CD1c-positive myeloid dendritic cell (primary cell): ENCODE measurements around the gene PLEKHO1.
"Not testable (repeated sequence)": the region's sequence is repeated elsewhere in the genome, so short reads cannot be mapped to it uniquely, and the experiment has no call there.

ENCODE experiments used
- DNase-seq: peaks from one replicate; pipeline ENCODE4 v3.0.0-alpha.2; 2016; ENCODE audit errors: extremely low spot score

Gene PLEKHO1, protein sequence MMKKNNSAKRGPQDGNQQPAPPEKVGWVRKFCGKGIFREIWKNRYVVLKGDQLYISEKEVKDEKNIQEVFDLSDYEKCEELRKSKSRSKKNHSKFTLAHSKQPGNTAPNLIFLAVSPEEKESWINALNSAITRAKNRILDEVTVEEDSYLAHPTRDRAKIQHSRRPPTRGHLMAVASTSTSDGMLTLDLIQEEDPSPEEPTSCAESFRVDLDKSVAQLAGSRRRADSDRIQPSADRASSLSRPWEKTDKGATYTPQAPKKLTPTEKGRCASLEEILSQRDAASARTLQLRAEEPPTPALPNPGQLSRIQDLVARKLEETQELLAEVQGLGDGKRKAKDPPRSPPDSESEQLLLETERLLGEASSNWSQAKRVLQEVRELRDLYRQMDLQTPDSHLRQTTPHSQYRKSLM

DNA sequence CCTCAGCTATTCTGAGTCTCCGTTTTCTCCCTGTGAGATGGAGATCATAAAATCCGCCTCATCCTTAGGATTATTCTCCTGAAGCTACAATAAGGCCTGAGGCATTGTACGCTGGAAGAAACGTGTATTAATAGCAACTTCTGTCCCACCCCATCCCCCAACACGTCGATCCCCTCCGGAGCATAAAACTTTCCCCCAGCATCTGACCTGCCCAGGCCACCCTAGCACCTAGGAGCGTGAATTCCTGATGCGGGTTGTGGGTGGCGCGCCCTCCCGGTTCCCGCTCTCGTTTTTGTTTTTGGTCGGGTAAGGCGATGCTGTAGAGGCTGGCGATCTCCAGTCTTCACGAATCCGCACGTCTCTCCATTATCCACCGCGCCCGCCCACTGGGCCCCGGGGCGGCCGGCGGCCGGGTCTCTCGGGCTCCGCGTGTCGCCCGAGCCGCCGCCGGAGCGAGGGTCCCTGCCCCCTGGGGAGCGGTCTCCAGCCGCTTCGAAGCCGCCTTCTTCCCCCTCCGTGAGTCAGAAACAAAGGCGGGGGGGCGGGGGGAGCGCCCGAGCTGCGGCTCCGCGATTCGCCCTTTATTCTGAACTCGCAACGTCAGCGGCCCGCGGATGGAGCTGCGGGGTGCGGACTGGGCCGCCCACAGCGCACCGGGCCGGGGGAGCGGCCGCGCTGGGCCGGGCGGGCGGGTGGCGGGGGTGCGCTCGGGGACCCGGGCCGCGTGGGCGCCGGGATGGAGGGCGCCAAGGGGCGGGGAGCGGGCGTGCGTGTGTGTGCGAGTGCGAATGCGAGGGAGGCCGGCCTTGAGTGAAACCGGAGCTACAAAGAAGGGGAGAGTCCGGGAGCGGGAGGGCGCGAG lies at the start of gene PLEKHO1:
Gene PLEKHO1 (plus strand): TSS at position 646 of the 862 bp plus-strand sequence. CDS start 342 bp downstream, outside the sequence.
- DNase-seq: peak; percentile 93

DNA sequence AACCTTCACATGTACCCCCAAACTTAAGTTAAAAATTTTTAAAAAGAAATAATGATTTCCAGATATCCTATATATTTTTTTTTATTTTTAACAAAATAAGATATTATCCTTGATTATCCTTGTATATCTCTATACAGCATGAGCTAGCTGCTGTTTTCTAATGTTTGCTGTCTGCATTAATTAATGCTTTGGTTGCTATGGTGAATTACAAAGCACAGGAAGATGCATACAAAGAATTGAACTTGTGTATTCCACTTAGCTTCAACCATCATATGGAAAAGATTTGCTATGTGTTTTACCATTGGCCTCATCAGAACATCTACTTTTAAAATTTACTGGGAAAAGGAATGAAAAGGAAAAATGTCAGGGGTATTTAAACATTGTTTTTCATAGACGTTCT lies 46.7 kb upstream of the PLEKHO1 start:
- DNase-seq: no peak

DNA sequence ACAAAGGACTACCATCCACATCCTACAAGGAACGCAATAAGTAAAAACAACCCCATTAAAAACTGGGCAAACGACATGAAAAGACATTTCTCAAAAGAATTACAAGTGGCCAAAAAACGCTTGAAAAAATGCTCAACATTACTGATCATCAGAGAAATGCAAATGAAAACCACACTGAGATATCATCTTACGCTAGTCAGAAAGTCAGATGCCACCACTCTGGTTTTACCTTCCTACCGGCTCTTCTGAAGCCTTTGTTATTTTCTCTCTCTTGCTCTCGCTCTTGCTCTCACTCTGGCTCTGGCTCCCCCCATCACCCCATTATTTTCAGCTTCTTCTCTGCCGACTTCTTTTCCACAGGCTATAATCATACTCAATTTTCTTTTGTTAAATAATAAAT lies 43.4 kb upstream of the PLEKHO1 start:
- DNase-seq: no peak

DNA sequence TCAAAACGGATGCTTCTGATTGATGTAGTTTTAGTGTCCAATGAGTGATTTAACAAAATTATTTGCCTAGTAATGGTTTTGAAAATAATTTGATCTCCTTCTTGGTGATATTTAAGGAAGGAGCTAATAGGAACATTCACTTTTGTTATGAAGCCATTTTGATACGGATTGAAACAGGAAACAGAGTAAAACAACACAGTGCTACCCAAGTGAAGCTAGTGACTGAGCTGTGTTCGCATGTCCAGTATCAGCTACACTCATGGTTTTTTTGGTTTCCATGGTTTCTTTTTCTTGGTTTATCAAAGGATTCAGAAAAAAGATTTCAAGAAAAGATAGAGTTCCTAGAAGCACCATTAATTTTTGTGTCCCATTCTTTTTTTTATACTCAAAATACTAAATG lies 40.1 kb upstream of the PLEKHO1 start:
- peak; percentile 20 for DNase-seq

DNA sequence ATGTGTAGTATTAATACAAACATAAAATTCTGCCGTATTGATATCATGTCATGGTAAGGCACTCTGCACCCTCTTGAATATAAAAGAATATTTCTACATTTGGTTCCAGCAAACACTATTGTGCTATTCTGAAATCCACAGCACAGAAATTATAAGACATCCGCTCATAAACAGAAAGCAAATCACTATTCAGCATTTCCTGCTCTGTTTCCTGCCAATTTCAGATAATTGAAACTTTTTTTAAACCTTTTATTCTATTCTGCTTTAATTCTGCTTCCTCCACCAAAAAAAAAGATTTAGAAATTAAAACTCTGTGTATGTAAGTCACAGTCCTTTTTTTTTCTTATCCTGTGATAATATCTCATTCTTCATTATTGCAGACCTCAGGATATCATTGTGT lies 39.6 kb upstream of the PLEKHO1 start:
- no peak for DNase-seq

DNA sequence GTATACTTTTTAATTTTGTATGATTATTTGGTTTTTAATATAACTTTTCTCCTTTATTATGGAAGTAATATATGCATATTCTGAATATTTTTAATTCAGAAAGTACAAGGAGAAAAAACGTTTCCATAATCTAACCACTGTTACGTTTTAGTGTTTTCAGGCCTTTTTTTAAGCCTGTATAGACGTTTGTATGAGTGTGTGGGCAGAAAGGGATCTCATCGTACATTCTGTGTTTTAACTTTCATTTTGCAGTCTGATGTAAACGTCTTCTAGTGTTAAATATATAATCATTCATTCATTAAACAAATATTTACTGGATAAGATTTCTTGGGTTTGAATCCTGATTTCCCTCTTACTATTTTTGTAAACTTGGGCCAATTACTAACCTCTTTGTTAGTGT lies 38.0 kb upstream of the PLEKHO1 start:
- no peak for DNase-seq

DNA sequence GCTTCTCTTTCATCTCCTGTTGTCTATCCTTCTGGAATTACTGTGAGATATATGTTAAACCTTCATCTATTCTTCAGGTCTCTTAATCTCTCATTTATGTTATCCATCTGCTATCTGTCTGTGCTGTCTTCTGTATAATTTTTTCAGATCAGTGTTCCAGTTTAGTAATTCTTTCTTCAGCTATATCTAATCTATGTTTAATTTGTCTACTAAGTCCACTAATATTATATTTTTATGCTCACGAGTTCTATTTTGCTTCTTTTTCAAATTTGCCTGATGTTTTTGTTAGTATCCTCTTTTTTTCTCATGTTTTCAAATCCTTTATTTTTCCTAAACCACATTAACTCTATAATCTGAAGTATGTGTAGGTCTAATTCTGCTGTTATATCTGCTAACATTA lies 34.6 kb upstream of the PLEKHO1 start:
- DNase-seq: no peak

DNA sequence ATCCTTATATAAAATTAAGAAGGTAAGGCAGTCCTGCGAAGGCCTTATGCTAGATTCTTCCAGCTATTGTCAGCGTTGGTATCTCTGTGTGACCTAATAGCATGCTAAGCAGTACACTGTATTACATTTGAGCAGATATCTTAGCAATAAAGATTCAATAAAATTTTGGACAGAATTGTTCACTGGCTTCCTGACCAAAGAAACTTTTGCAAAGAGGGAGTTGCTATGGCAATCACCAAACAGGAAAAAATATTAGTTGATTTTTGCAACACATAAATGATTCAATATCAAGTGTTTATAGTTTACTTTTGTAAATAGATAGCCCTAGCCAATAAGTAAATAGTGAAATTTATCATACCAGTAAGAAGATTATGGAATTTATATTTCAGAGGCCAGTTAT lies 31.0 kb upstream of the PLEKHO1 start:
- no peak for DNase-seq

DNA sequence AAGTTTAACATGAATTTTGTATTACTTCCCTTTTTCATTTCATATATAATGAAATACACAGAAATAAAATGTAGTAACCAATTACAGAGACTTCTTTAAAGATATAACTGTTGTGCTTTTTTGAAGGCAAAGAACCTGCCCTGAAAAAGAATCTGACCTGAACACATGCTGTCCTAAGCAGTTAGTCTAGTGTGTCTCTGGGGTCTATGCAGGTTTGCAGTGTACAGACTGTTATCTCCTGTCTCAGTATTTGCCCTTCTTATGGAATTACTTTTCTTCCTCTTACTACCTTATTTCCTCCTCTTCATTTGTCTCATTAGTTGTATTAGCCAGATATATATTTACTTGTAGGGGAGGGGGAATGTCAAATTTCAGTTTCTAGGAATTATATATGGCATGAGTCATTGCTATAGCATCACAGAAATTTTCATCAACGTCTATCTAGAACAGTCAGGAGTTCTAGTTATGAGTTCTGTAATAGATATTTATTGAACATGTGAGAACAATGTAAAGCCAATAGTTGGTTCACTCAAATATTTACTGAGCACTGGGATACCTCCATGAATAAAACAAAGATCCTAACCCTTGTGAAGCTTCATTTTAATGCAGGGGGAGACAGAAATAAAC lies 28.4 kb upstream of the PLEKHO1 start:
- no peak for DNase-seq

DNA sequence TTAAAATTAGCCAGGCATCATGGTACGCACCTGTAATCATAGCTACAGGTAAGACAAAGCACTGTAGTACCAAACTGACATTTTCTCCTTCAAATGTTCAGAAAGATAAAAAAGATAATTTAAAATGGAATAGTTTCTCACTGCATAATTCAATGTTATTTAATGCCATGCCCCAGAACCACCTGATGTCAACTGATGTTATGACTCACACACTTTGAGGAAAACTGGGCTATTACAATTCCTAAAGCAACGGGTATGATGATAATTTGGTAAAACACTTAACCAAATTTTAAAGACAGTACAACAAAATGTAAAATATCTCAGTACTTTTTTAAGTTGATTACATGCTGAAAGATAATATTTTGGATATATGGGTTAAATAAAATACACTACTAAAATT lies 22.9 kb upstream of the PLEKHO1 start:
- DNase-seq: no peak

DNA sequence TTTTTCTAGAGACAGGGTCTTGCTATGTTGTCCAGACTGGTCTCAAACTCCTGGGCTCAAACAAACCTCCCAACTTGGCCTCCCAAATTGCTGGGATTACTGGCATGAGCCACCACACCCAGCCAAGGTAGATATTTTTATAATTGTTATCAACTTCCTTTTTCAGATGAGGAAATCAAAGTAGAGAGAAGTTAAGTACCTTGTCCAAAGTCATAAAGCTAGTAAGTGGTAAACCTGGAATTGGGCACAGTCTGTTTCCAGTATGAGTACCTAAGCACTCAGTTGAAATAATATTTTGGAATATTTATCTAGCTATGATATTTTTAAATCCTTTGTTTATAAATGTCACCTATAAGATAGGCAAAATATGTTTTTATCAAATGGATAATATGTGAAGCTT lies 22.3 kb upstream of the PLEKHO1 start:
- no peak for DNase-seq

DNA sequence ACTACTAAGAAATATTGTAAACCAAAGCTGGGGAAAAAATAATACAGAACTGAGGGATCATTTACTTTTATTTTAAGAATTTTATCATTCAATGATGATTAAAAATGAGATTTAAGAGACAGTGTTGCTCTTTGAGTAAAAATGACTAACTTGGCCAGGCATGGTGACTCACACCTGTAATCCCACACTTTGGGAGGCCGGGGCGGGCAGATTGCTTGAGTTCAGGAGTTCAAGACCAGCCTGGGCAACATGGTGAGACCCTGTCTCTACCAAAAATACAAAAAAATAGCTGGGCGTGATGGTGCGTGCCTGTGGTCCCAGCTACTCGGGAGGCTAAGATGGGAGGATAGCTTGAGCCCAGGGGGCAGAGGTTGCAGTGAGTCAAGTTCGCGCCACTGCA lies 21.8 kb upstream of the PLEKHO1 start:
- DNase-seq: no peak

DNA sequence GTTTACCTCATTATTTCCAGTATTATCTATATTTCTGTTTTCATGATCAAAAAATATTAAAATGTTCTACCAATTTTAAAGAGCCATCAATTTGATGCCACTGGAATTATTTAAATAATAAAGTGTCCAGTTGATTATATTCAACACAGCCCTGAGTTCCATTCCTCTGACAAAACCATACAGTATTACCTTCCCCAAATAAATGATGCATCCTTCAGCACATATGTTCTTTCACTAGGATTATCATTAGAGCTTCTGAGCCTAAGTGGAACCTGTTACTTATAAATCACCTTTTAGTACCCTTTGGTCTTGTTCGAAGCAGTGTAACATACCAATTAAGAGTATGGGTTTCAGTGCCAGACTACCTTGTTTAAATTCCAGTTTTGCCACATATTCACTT lies 17.3 kb upstream of the PLEKHO1 start:
- DNase-seq: no peak

DNA sequence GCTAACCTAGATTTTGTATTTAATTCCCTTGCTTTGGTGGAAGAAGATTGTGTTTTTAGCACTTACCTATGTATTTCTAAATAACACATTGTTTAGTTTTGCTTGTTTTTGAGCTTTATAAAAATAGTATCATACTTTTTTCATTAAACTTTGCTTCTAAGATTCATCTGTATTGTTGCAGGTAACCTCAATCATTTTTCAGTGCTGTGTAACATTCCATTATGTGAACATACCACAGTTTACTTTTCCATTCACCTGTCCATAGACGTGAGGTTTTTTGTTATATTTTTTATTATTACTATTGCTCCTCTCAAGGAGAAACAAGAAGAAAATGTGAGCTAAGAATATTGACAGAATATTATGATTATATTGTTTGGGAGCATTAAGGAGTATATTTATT lies 15.2 kb upstream of the PLEKHO1 start:
- DNase-seq: no peak

DNA sequence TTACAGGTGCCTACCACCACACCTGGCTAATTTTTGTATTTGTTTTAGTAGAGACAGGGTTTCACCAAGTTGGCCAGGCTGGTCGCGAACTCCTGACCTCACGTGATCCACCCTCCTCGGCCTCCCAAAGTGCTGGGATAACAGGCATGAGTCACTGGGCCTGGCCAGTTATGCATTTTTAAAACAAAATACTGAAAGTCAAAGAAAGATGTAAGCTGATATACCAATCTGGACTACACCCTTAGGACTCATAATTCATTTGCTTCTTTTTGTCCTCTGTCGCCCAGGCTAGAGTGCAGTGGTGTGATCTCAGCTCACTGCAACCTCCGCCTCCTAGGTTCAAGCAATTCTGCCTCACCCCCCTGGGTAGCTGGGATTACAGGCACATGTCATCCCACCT lies 14.3 kb upstream of the PLEKHO1 start:
- not testable (repeated sequence) for DNase-seq

DNA sequence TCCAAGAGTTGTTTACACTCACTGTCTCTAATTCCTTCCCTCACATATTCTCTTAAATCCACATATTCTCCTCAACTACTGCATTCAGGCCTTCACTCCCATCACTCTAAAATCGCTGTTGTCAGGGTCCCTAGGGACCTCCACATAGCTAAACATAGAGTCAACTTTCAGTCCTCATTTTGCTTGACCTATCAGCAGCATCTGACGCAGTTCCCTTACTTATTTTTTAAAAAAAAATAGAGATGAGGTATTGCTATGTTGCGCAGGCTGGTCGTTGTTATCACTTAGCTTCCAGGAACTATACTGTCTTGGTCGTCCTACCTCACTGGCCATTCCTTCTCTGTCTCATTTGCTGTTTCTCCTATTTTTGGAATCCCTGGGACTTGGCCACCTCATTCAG lies 11.7 kb upstream of the PLEKHO1 start:
- DNase-seq: no peak

DNA sequence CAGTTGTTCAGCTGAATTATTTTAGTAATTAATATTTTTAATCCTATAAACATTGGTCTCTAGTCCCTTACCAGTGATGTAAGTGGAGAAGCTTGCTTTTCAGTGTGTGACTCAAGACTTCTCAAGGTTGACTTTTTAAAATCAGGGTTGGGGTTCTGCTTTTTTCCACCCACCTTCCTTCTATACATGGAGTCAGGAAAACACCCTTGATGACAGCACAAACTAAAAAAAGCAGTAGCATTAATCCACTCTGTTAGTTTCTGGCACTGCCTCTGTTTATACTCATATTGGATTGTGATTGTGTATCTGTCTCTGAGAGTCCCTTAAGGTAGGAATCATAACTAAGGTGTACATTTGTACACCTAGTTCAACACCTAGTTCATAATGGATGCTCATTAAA lies 8.3 kb upstream of the PLEKHO1 start:
- peak; percentile 90 for DNase-seq

DNA sequence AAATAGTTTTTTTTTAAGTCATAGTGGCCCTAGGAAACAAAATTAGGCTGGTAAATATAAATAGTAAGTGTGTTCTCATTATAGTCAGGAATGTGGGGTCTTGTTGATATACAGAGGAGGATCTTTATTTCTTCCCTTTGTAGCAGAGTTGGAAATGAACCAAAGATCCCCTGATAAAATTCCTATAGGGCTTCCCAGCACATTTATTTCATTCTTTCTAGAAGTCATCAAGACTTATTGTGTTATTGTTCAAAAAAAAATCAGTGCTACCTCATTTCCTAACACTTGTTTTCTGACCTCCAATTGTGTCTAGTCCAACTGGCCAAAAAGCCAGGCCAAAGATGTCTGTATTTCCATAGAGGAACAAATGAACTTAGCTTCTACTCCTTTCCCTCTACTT lies 7.6 kb upstream of the PLEKHO1 start:
- no peak for DNase-seq

DNA sequence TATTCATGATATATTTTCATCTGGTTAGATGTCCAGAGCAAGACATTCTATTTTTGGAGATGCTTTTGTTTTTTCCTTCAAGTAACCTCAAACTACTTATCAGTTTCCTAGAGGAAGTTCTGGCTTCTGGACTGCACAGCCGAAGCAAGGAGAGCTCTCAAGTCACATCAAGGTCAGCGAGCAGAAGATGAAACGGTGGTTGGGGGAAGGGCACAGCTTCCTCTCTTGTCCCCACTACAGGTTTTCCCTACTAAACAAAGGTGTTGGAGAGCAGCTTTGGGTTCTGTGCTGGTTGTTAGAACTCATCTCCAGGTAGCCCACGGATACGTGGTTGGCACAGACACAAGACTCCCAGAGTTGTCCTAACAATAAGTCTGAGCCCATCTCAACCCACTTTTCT lies 5.1 kb upstream of the PLEKHO1 start:
- DNase-seq: peak; percentile 31

DNA sequence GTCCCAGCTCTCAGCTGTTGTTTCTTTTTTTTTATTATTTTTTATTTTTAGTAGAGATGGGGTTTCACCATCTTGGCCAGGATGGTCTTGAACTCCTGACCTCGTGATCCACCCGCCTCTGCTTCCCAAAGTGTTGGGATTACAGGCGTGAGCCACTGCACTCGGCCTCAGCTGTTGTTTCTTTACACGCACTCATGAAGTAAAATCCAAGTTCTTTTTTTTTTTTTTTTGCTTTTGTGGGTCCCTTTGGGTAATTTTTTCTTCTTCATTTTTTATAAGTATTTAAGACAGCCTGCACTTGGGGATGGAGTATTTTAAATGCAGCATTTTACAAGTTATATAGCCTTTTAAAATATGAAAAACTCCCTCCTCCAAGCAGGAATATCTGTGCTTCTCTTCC lies 3.7 kb upstream of the PLEKHO1 start:
- not testable (repeated sequence) for DNase-seq

DNA sequence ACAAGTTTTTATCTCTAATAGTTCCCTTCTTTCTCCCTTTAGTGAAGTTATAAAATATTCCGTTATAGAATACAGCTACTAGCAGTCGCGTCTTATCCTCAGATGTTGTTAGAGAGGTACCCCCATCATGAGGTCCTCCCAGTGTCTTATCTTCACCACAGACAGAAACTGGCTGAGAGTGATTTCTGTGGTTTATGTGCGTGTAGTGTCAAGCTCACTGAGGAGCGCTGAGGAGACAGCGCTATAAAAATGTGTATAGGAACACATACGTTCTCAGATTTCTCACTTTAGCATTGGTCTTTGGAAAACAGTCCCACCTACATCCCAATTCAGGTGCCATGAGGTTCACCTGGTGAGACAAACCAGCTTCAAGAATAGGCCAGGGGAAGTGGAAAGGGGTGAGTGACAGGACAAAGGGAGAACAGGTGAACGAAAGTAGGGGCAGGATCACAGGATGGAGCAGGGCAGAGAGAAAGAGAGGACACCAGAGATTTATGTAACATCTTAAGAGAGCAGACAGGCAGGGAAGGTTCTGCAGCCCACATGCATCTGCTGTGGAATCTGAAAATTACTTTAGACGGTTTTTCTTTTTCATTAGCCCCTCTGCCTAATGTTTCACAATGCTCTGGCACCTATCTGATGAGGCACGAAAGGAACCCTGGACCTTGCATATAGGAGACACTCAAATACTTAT lies 2.7 kb upstream of the PLEKHO1 start:
- DNase-seq: no peak

DNA sequence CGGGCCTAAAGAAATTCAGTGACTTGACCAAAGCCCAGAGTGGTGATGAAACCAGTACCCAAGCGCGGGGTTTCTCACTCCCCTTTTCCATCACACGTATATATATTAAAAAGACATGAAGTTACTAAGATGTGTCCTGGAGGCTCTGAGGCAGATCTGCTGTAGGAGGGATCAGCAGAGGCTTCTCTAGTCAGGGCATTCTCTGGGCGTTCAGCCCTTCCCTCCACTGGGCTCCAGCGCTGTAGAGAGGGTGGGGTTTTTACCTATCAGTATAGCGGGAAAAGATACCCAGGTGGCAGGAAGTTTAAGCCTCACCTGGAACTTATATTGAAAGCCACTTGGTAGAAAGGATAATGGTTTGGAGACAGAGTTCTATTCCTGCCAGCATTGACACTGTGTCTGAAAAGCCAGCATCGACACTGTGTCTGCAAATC lies 862 bp upstream of the PLEKHO1 start:
- no peak for DNase-seq
